NT2/D1 (cell line): ENCODE measurements around the gene C1D.

Experiments
- DNase-seq: peaks from one replicate; pipeline ENCODE4 v3.0.0-alpha.2; 2011; ENCODE audit warnings: low read depth, low spot score
- H3K27me3 ChIP-seq: 2 replicates; pipeline ENCODE4 v1.6.0; 2011; ENCODE audit warnings: mild to moderate bottlenecking; ENCODE audit not compliant: insufficient read length, insufficient read depth
- H3K36me3 ChIP-seq: 2 replicates; pipeline ENCODE4 v1.6.1; 2011; ENCODE audit warnings: mild to moderate bottlenecking, low read length, mixed read lengths; ENCODE audit not compliant: insufficient read depth, insufficient read length
- H3K4me1 ChIP-seq: 2 replicates; pipeline ENCODE4 v1.5.1; 2011; ENCODE audit not compliant: insufficient read depth, insufficient read length
- H3K4me3 ChIP-seq: 2 replicates; pipeline ENCODE4 v1.5.1; 2011; ENCODE audit warnings: low read depth; ENCODE audit not compliant: insufficient read length
- H3K9ac ChIP-seq: 2 replicates; pipeline ENCODE4 v1.6.0; 2011; ENCODE audit warnings: low read depth; ENCODE audit not compliant: insufficient read length
- H3K9me3 ChIP-seq: 2 replicates; pipeline ENCODE4 v1.5.1; 2011; ENCODE audit warnings: mild to moderate bottlenecking, low read length; ENCODE audit not compliant: insufficient read depth
- SUZ12 ChIP-seq: IDR thresholded peaks from 2 replicates; pipeline ENCODE4 v1.6.1; 2011; ENCODE audit not compliant: insufficient read length, insufficient read depth; ENCODE audit errors: extremely low read depth
- YY1 ChIP-seq: IDR thresholded peaks from 2 replicates; pipeline ENCODE4 v1.6.1; 2011; ENCODE audit not compliant: insufficient read length, insufficient read depth
- ZNF274 ChIP-seq: IDR thresholded peaks from 2 replicates; pipeline ENCODE4 v1.6.1; 2011; ENCODE audit warnings: mild to moderate bottlenecking, low read depth, low read length

The C1D gene

GRCh38 chr2:68027959-68028358 is 34.8 kb downstream of the C1D start:
- TF ChIP-seq ZNF274 (no peak), YY1 (no peak), SUZ12 (no peak)
- no peaks in the 10 kb centered on the region for H3K27me3 ChIP-seq
- no peak overlapping the region for H3K4me3 ChIP-seq
- no peaks in the 10 kb centered on the region for H3K36me3 ChIP-seq
- DNase-seq: no peak
- H3K4me1 ChIP-seq: no peaks in the 10 kb centered on the region
- no peaks in the 10 kb centered on the region for H3K9me3 ChIP-seq
- no peak overlapping the region for H3K9ac ChIP-seq

- Histone ChIP-seq H3K4me3 (no peak overlapping the region), H3K9me3 (no peaks in the 10 kb centered on the region), H3K9ac (no peak overlapping the region), H3K27me3 (no peaks in the 10 kb centered on the region), H3K36me3 (no peaks in the 10 kb centered on the region), H3K4me1 (no peaks in the 10 kb centered on the region)
- DNase-seq: no peak
- TF ChIP-seq ZNF274 (no peak), SUZ12 (no peak), YY1 (no peak)
These were observed 38.4 kb downstream of the C1D start for GRCh38 chr2:68024450-68024849.

GRCh38 chr2:68023904-68024303 is 38.9 kb downstream of the C1D start:
- TF ChIP-seq ZNF274: no peak
- TF ChIP-seq YY1: no peak
- TF ChIP-seq SUZ12: no peak
- H3K9me3 ChIP-seq: no peaks in the 10 kb centered on the region
- no peak overlapping the region for H3K9ac ChIP-seq
- DNase-seq: no peak
- H3K4me1 ChIP-seq: no peaks in the 10 kb centered on the region
- no peaks in the 10 kb centered on the region for H3K27me3 ChIP-seq
- no peak overlapping the region for H3K4me3 ChIP-seq
- no peaks in the 10 kb centered on the region for H3K36me3 ChIP-seq

- DNase-seq: no peak
- TF ChIP-seq SUZ12: no peak
- no peak for TF ChIP-seq ZNF274
- no peak for TF ChIP-seq YY1
- H3K27me3 ChIP-seq: no peaks in the 10 kb centered on the region
- H3K9me3 ChIP-seq: no peaks in the 10 kb centered on the region
- H3K36me3 ChIP-seq: no peaks in the 10 kb centered on the region
- no peak overlapping the region for H3K9ac ChIP-seq
- no peak overlapping the region for H3K4me3 ChIP-seq
- H3K4me1 ChIP-seq: no peaks in the 10 kb centered on the region
These were observed 44.1 kb downstream of the C1D start for GRCh38 chr2:68018727-68019126.

- Histone ChIP-seq H3K4me1 (no peaks in the 10 kb centered on the region), H3K36me3 (no peaks in the 10 kb centered on the region), H3K9ac (no peak overlapping the region), H3K4me3 (no peak overlapping the region), H3K27me3 (no peaks in the 10 kb centered on the region), H3K9me3 (no peaks in the 10 kb centered on the region)
- TF ChIP-seq ZNF274: no peak
- no peak for TF ChIP-seq SUZ12
- TF ChIP-seq YY1: no peak
- DNase-seq: no peak
These were observed 53.3 kb downstream of the C1D start for GRCh38 chr2:68009526-68009925.

- TF ChIP-seq SUZ12 (no peak), ZNF274 (no peak), YY1 (no peak)
- no peaks in the 10 kb centered on the region for H3K36me3 ChIP-seq
- no peak overlapping the region for H3K4me3 ChIP-seq
- DNase-seq: no peak
- no peaks in the 10 kb centered on the region for H3K4me1 ChIP-seq
- H3K9me3 ChIP-seq: no peaks in the 10 kb centered on the region
- no peak overlapping the region for H3K9ac ChIP-seq
- H3K27me3 ChIP-seq: no peaks in the 10 kb centered on the region
These were observed 62.5 kb downstream of the C1D start for GRCh38 chr2:68000170-68000825.

- Histone ChIP-seq H3K4me1 (no peaks in the 10 kb centered on the region), H3K9me3 (no peaks in the 10 kb centered on the region), H3K4me3 (no peak overlapping the region), H3K27me3 (no peaks in the 10 kb centered on the region), H3K9ac (no peak overlapping the region), H3K36me3 (no peaks in the 10 kb centered on the region)
- DNase-seq: no peak
- TF ChIP-seq YY1 (no peak), SUZ12 (no peak), ZNF274 (no peak)
These were observed 63.5 kb downstream of the C1D start for GRCh38 chr2:67999332-67999731.
